ENCODE data around the gene RHBDF2.
A peak's percentile ranks its signal among the peaks of the same experiment; 100 is the strongest.

Gene RHBDF2

DNA sequence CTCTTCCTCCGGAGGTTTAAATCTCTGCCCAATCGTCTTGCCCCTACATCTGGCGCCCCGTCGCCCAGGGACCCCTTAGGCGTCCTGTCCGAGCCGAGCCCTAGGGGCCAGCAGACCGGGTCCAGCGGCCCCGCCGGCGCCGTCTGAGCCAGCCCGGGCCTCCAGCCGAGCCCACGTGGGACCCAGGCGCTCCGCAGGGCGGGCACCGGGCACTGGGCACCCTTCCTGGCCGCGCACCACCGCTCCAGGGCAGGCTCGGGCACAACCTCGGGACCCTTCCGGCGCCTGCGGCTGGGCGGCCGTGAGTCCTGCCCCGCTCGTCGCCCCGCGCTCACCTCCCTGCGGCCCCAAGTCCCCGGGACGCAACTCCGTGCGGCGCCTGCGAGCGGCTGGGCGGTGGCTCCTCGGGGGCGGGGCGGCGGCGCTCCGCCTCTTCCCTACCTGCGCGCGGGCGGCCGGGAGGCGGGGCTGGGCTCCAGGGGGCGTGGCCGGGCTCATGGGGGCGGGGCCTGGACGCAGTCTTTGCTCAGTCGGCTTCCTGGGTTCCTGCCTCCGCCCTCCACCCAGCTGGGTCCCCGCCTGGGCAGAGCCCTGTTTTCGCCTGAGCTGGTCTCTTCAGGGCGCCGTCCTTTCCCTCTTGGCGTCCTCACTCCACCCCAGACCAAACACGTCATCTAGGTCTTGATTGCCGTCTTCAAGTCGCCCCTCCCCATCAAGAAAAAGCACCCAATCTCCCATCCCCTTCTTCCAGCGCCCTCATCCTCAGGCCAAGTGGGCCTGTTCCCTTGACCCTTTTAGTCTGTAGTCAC, at the start of gene RHBDF2:
Gene RHBDF2 (minus strand): TSS at position 406 of the 809 bp plus-strand sequence. CDS start 19,899 bp downstream, outside the sequence.
- DNase-seq = peak; percentile 96 to 98

DNA sequence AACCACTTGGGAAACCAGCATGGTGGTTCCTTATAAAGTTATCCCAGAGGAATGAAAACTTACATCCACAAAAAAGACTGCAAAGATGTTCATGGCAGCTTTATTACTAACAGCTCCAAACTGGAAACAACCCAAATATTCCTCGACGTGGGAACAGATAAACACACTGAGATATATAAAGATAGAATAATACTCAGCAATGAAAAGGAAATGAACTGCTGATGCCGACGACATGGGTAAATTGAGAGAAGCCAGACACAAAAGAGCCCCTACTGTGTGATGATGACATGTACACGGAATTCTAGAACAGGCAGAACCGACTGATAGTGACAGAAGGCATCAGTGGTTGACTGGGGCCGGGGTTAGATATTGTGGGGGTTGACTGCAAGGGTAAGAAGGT, 48.3 kb upstream of the RHBDF2 start:
- DNase-seq = no peak

DNA sequence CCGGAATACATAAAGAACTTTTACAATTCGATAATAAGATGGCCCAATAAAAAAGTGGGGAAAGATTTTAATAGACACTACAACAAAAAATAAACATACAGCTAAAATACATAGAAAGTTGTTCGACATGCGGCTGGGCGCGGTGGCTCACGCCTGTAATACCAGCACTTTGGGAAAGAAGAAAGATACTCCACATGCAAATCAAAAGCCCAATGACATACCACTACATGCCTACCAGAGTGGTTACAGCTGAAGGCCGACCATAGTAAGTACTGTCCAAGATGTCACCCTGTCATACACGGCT, 47.9 kb upstream of the RHBDF2 start:
- DNase-seq = no peak

DNA sequence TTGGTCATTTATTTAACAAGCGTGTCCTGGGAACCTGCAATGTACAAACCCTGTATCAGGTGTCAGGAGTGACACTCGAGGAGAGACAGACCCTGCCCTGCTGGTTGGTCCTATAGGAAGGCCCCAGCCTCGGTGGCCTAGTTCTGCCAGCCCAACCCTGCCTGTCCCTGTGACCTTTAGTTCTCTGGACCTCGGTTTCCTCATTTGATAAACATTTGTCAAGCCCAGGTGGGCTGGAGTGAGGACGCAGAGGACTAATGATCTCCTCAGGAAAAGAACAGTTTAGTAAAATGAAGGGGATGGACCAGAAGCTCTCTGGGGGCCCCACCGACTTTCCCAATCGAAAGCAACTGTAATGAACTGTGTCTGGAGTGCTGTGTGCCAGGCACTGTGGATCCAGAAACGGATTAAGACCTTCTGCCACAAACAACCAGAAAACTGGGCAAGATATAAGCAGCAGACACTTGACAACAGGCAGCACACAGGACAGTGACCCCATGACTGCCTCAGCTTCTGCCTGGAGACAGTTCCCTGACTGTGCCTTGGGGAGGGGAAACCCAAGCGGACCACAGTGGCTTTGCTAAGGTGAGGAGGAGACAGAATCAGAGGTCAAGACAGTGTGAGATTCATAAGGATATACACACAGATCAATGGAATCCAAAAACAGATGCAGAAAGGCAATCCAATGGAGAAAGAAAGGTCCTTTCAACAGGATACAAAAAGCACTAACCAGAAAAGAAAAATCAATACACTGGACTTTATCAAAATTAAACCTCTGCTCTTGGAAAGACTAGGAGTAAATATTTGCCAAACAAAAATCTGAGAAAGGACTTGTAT, 47.4 kb upstream of the RHBDF2 start:
- no peak for DNase-seq

DNA sequence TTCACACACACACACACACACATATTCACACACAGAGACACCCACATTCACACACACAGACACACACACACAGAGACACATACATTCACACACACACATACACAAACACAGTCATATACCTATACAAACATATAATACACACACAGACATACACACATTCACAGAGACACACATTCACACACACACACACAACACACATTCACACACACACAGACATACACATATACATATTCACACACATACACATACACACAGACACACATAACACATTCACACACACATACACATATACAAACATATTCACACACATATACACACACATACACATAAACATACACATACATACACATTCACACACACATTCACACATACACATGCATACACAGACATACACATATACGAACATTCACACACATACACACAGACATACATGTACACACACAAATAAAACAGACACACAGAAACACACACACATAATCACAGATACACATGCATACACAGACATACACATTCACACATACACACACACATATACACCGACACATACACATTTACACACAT, 46.5 kb upstream of the RHBDF2 start:
- no peak for DNase-seq

DNA sequence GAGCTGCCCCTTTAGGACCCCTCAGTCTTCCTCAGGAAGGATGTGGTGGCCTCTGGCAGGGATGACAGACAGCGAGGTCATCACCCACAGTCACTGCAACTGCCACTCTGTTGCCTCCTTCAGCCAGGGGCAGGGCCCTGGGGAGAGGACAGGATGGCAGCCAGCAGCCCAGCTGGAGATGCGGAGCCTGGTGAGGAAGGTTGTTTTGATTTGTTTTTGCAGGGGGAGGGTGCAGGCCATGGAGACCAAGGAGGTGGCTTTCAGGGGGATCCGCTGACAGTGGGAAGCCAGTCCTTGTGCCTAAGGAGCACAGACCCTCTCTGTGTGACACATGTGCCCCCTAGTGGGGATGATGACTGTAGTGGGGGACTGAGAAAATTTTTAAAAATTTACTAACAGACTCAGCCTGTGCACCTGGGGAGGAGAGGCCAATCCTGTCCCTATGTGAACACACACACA, 46.0 kb upstream of the RHBDF2 start:
- DNase-seq = peak; percentile 46 to 57

DNA sequence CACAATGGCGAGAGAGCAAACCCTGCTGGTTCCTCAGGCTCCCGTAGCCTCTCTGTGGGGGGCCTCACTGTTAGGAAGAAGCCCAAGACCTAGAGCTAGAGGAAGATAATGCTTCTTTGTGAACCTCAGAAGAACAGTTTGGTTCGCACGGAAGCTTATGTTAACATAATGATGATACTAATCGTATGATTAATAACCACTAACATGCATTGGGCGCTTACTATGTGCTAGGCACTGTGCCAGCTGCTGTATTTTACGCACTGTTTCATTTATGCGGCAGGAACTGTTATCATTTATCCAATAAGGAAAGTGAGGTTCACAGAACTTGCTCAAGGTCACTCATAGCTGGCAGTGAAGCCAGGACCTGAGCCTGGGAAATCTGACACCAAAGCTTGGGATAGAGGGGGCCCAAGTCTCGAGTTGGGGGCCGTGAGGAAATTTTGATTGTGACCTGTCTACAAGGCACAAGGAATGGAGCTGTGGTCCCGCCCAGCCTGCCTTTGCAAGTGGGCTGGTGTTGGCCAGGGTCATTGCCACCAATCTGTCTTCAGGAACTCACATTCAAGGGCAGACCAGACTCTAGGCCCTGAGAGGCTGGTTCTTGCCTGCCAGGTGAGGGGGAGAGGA, 45.4 kb upstream of the RHBDF2 start:
- no peak for DNase-seq

DNA sequence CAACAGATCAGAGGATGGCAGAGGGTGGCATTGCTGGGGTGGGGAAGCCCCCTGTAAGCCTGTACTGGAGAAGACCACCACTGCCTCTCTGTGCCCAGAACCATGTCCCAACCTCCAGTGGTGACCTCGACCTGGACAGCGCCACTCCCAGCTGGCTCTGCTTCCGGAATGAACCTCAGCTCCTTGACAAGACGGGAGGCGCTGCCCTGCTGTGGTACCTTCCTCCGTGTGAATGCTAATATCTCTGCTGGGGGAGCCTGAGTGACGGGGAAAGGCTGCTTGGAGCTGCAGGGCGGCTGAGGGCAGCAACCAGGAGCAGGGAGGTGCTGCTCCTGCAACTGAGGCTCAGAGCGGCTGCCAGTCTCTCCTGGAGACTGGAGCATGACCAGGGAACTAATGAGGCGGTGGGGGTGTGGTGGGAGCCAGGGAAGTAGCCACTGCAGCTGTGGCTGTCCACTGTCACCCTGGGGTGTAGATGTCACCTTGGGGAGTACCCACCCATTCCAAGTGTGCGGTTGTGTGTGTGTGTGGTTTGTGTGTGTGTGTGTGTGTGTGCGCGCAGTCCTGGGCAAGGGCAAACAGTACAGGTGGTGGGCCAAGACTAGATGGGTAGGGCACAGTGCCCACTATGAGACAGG, 44.8 kb upstream of the RHBDF2 start:
- DNase-seq = no peak

DNA sequence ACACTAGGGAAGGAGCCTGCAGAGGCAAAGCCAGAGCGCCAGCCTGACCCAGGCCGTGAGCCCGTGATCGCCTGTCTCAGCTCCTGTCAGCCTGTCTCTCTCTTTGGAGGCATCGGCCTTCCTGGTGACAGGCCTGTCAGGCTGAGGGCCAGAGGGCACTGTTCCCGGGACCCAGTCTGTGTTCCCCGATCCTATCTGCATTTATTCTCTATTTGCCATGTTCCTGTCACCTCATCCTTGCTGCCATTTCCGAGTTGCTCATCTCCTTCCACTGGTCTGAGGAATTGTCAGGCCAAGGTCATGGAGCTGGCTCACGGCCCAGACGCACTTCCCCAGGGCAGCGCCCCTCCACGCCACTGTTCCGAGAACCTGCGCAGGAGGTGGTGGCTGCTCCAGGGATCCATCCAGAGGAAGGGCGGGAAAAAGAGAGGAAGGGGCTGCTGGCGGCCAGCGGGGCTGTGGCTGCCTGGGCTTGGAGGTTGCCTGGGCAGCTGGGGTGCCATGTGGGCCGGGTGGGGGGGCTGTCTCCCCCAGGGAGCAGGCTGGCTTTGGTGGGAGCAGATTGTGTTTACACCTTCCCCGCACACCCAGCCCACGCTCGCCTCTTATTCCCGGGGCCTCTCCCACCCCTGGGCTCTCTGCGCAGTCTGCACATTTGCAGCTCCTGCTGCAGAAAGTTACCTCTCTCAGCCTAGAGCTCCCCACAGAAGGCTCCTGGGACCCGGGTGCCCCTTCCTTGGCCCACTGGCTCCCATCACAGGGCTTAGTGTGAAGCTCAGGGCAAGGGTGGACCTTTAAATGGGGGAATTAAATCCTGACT, 43.5 kb upstream of the RHBDF2 start:
- no peak for DNase-seq

DNA sequence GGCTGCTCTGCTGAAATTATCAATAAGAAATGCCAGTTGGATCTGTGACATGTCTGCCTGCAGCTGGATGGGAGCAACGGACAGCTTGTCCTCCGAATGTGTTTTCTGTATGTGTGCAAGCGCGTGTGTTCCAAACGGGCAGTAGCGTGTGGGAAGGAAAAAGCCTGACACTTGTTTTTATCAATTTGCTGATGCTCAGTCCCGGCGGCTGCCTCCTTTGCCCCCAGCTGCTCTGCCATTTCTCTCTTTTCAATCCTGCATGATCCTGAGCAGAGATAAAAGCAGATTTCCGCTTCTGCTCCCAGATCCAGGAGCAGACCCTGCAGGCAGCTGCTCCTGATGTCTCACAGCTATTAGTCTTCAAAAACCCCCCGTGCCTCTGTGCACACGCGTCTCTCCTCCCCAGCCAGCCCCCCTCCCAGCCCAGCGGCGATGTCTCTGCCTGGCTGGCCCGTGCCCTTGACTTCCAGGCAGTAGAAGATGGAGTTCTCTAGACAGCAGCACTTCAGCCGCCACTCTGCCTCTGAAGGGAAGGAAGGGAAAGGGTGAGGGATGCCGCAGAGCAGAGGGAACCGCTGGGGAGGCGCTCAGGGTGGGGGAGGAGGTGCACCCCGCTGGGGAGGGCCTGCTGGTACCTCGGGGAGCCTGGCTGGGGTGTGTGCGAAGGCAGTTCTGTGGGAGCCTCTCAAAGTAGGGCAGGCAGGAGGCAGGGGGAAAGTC, 42.8 kb upstream of the RHBDF2 start:
- DNase-seq = no peak

DNA sequence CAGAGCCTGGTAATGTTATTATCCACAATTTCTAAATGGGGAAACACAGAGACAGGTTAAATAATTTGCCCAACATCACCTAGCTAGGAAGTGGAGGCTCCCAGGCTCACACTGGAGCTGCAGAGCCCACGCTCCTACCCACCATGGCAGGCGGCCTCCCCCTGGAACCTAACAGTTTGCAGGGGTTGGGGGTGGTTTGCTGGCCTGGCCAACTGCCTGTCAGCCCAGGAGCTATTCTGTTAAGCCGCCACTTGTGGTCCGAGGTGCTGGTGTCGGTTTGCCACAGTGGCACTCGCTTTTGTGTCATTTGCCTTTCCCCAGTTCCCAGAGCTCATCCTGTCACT, 42.2 kb upstream of the RHBDF2 start:
- DNase-seq = no peak

DNA sequence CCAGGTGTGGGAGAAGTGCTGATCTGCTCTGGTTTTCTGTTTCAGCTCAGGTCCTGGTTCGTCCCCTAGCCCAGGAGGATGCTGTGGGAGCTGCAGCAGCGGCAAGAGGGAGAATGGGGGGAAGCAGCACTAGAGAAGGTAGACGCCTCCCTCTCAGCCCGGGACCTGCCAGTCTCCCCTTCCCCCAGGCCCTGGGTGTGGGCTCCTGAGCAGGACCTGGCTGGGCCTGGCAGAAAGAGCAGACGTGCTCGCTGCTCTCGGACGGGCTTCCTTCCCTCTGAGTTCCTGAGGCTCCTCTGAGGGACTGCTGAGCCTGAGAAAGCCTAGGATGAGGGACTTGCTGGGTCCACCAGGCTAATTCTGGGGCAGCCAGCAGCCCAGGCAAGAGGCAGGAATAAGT, 41.8 kb upstream of the RHBDF2 start:
- DNase-seq = no peak

DNA sequence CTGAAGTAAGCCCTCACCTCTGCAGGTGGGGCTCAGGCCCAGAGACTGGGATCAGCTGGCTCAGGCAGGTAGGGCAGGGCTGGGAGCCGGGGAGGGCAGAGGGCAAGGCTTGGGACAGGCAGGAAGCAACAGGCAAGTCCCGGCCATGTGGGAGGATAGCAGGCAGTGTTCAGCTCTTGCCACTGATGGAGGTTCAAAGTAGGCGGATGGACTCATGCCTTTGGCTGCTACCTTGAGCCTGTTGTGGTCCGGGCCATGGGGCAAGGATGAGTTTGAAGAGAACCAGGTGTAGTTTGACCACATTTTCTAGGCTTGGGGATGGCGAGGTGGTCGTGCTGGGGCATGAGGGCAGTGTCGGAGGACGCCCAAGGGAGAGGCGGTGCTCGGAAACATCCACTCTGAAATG, 41.3 kb upstream of the RHBDF2 start:
- DNase-seq = no peak

DNA sequence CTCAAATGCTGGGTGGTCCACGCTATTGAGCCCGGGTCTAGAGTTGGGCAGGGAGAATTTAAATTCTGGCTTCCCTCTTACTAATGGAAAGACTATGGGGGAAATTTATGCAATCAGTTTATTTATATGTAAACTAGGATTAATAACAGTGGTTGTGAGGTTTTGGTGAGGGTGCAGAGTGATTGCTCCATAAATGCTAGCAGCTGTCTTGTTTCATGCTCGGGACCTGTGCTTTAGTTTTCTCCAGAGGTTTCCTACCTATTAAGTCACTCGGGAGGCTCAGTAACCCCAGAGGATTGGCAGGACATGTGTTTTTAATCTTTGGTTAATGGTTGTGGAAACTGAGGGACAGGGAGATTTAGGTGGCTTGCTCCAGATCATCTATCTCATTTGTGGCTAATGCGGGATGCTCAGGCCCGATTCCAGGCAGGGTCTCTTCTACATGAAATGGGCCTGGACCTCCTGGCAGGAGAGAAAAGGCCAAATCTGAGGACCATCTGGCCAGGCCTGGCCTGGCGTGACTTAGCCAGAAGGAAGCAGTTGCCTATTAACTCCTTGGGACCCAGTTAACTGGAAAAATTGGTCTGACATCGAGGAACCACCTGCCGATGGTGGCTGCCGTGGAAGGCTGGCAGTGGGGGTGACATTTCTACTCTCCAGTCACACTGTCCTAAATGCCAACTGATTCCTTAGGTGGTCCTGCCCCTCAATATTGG, 40.7 kb upstream of the RHBDF2 start:
- no peak for DNase-seq

DNA sequence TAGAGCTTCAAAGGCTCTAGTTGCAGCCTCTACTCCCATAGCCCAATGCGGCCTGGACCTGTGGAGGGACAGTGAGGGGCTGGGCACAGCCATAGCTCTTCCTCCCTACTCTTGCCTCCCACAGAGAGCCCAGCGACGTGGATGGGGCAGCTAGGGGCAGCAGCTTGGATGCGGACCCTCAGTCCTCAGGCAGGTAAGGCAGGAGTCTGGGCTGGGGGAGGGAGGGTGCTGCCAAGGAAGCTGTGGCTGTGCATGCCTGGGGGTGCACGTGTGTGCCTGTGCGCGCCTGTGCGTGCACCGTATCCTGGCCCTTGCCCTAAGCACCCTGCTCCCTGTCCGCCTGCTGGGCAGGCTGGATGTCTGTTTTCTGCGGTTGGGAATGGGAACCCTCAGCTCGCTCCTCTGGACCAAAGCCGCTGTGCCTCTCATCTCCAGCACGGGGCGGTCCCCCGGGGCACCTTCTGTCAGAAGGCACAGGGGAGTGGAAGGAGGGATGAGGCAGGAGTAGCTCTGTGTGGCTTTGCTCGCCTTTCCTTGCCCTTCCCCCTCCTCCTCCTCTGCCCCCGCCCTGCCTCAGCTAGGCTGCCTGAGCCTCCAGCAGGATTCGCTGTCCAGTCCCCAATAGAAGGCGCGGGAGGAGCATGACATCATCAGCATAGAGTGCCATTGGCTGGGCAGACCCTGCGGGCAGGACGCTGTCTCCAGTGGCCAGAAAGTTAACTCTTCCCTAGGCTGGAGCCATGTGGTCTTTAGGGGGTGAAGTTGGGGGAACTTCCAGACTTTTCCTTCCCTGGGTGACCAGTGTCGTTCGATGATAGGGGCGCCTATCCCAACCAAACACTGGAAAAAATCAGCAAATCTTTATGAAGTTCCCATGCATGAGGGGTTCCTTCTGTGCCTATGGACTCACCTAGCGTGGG, 39.4 kb upstream of the RHBDF2 start:
- peak in 1 of 2 donors; percentile 40 for DNase-seq

DNA sequence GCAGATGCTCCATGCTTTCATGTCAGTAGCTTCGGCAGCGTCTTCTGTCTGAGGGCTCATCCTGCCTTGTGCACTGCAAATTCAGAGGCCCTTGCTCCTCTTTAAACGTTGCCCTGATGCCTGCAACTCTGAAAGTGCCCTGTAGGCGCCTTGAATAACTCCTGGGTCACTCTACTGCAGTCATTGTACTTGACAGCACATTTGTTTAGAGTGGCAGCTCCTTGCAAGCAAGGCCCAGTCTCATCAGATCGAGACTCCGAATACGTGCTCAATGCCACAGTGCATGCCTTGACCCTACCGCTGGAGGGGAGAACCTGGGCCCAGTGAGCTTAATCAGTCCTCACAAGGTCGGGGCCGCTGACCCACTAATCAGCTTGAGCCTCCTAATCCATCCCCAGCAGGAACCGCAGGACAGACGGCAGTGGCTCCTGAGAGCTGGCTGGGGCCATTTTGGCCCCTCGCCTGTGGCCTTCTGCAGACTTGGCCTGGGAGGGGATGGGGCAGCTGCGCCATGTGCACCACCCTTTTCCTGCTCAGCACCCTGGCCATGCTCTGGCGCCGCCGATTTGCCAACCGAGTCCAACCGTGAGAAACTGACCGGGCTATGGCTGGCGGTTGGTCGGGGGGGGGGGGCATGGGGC, 38.5 kb upstream of the RHBDF2 start, which contains the start of gene PRCD:
Gene PRCD (plus strand): TSS at position 414 of the 641 bp plus-strand sequence. CDS start 98 bp downstream, at position 512.
- DNase-seq = no peak

DNA sequence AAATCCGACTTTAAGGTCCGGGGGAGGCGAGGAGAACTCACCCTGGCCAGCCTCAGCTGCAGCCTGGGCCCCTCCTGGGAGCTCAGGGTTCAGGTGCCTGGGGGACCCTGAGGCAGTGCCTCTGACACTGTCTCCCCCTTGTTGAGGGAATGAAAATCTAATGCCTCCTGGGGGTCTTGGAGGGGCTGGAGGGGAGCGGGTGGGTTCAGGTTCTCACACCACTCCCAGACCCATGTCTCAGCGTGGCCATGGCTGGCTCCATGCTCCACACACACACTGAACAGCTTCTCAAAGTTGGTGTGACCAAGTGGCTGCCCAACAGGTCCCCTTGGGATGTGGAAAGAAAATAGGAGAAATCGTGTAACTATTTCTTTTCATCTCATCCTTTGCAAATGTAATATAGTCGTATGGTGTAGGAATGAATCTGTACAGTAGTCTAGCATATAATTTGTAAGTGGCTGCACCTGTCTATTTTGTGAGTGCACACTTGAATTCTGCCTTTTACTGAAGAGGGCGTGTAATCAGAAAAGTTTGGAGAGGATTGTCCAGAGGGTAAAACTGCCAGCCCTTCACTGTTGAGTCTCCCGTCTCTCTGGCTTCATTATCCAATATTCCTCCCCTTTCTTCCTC, 37.8 kb upstream of the RHBDF2 start:
- no peak for DNase-seq

DNA sequence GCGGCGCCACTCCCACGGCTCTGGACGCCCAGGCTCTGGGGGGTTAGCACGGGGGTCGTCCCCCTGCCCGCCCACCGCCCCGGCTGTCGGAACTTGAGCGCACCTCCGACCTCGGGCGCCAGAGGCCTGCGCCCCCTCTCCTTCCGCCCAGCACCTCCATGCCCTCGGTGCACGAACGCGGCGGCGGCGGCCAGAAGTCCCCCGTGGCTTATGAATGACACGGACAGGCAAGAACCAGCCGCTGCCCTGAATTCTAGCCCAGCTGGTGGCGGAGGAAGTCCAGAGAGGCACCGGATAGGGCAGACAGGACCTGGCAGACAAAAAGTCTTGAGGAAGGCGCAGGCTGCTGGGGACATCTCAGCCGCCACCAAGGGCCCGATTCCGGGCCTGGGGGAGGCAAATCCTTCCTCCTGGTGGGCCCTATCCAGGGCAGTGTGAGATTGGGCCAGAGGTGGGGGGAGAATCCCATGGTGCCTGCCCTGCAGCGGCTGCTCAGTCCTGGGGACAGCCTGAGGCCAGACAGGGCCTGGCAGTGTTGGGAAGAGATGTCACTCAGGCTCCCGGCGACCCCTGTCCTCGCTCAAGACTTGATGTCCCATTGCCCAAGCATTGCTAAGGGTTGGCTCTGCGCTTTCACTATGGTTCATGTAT, 37.2 kb upstream of the RHBDF2 start:
- no peak for DNase-seq
